GM21526 (cell line): ENCODE results near the gene CYSLTR1.
"Not testable (repeated sequence)": the region's sequence is repeated elsewhere in the genome, so short reads cannot be mapped to it uniquely, and the experiment has no call there.

ENCODE experiments used
- ATAC-seq: cut with Tn5 transposase; IDR thresholded peaks from one replicate; pipeline ENCODE4 v1.9.1; 2021; ENCODE audit warnings: moderate library complexity; ENCODE audit not compliant: unreplicated experiment, low FRiP score

CYSLTR1 gene

GRCh38 chrX:78327370-78328086 is at the start of gene CYSLTR1:
Gene CYSLTR1, minus strand, starts transcription at chrX:78327611. Its CDS starts 53,865 bp downstream, at chrX:78273746.
- ATAC-seq: peak; percentile 57

DNA sequence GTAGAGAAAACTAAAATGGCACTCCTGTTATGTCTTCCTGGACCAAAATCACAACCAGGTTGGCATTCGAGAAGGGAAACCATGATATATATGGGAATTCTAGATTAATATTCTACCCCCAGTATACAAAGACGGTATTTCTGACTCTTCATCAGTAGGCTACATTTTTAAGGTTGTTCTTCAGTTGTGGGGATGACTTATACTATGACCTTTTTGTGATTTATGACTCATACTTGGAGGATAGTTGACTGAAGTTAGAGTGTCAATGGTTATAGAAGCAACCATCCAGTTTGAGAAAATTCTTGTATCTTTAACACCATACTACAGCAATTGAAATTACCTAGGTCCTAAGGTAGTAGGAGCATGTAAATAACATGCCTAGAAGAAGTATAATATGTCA is 49.8 kb upstream of the CYSLTR1 start:
- ATAC-seq: no peak

- ATAC-seq: no peak
Observed at GRCh38 chrX:78375894-78376293, 48.5 kb upstream of the CYSLTR1 start.

DNA sequence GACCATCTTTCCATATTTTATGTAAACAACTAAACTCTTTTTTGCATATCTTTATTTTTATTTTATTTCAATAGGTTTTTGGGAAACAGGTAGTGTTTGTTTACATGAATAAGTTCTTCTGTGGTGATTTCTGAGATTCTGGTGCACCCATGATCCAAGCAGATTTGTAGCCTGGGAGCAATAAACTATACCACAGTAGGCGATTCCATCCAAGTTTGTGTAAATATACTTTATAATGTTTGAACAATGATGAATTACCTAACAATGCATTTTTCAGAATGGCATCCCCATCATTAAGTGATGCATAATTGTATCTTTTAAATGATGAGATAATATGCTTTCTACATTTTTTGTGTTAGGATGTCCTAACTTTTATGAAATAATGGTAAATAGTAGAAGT is 39.2 kb upstream of the CYSLTR1 start:
- no peak for ATAC-seq

DNA sequence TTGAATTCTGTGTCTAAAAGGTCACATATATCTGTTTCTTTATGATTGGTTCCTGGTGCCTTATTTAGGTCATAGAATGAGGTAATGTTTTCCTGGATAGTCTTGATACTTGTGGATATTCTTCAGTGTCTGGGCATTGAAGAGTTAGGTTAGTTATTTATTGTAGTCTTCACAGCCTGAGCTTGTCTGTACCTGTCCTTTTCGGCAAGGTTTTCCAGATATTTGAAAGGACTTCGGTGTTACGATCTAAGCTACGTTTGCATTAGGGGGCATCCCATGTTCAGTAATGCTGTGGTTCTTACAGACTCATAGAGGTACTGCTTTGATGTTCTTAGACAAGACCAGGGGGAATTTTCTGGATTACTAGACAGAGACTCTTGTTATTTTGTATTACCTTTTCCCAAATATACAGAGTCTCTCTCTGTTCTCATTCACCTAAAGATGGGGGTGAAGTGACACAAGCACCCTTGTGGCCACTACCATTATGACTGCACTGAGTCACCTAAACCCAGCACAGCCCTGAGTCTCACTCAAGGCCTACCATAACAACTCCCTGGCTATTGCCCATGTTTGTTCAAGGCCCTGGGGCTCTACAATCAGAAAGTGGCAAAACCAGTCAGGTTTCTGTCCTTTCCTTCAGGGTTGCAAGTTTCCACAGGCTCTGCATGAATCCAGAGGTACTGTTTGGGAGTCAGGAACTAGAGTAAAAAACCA is 30.1 kb upstream of the CYSLTR1 start:
- no peak for ATAC-seq

DNA sequence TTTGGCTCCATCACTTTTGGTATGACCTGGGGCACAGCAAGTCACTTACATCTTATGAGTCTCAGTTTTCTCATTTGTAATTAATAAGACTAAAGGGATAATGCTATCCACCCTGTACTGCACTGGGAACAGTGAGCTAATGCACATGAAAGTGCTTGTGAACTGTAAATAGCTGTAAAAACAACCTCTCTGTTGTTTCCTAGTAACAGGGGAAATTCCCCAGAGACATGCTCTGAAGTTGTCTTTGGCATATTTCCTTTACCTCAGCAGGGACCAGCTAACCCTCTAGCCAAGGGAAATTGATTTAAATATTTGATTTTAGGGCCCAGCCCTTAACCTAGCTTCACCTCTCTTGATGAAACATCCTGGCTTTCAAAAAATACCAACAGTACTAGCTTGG is 6.1 kb upstream of the CYSLTR1 start:
- peak; percentile 57 for ATAC-seq

DNA sequence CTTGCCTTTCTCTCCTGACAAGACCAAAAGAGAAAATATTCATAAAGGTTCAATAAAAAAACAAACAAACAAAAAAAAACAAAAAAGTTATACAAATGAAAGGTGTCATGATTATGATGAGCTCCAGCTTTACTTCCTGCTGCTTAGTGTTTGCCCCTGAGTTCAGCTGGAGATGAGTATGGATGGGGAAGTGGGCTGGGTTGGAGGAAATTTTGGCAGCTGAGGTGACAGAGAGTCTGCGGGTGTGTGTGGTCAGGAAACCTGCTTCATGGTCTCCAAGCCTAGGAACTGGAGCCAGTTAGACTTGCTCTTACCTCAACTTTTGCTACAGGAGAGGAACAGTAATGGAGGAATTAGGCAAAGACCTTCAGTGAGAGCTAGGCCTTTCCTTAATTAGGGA is 4.3 kb upstream of the CYSLTR1 start:
- ATAC-seq: no peak

DNA sequence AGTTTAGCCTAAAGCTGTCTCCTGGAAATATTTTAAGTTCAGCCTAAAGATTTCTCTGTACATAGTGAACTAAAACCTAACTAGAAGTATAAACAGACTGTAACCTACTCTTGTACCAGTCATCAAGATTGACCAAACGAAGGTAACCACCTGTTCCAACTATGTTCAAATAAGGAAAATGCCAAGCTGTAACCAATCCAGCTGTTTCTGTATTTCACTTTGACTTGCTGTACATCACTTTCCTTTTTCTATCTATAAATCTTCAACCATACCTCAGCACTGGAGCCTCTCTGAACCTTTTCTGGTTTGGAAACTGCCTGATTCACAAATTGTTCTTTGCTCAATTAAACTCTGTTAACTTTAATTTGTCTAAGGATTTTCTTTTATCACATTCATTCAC is 3.1 kb upstream of the CYSLTR1 start:
- no peak for ATAC-seq

- ATAC-seq: no peak
Observed at GRCh38 chrX:78330068-78330467, 2.7 kb upstream of the CYSLTR1 start.

DNA sequence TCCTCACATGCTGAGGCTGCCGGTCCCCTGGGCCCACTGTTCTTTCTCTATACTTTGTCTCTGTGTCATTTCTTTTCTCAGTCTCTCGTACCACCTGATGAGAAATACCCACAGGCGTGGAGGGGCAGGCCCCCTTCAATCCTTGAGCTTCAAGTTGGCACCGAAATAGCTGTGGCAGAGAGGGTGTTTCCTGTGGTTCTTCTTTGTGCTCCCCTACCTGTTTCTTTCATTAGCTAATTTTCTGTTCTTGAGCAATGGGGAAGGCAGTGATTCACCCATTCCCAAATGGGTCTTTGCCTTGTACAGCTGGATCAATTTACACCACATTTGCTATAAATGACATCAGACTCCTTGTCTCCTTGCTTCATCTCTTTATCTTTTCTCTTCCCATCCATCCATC is 2.1 kb upstream of the CYSLTR1 start:
- no peak for ATAC-seq

- ATAC-seq: no peak
Observed at GRCh38 chrX:78326401-78326800, 1.0 kb downstream of the CYSLTR1 start.

DNA sequence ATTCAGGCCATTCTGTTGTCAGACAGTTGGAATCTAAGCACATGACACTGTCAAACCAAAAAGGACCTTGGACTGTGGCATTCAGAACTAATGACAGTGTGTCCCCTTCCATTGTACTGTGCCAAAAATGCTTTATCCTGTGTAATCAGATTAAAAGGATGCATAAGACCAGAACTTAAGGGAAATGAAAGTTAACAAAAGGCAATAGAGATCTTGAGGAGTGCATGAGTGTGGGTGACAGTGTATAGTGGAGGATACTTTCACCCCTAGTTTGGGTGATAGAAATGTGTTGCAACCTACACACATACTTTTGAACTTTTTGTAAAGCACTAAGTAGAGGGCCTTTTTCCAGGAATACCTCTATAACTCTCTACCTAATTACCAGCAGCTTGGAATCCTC is 4.5 kb downstream of the CYSLTR1 start:
- ATAC-seq: no peak

- ATAC-seq: peak; percentile 94
Observed at GRCh38 chrX:78321809-78322208, 5.6 kb downstream of the CYSLTR1 start.

- ATAC-seq: no peak
Observed at GRCh38 chrX:78316265-78316664, 11.1 kb downstream of the CYSLTR1 start.

- ATAC-seq: no peak
Observed at GRCh38 chrX:78315745-78316144, 11.7 kb downstream of the CYSLTR1 start.

GRCh38 chrX:78314561-78314960 is 12.8 kb downstream of the CYSLTR1 start:
- no peak for ATAC-seq

GRCh38 chrX:78313526-78313925 is 13.9 kb downstream of the CYSLTR1 start:
- ATAC-seq: no peak

- no peak for ATAC-seq
Observed at GRCh38 chrX:78307665-78308064, 19.7 kb downstream of the CYSLTR1 start.

- ATAC-seq: no peak
Observed at GRCh38 chrX:78303086-78303485, 24.3 kb downstream of the CYSLTR1 start.

- not testable (repeated sequence) for ATAC-seq
Observed at GRCh38 chrX:78300933-78301332, 26.5 kb downstream of the CYSLTR1 start.

DNA sequence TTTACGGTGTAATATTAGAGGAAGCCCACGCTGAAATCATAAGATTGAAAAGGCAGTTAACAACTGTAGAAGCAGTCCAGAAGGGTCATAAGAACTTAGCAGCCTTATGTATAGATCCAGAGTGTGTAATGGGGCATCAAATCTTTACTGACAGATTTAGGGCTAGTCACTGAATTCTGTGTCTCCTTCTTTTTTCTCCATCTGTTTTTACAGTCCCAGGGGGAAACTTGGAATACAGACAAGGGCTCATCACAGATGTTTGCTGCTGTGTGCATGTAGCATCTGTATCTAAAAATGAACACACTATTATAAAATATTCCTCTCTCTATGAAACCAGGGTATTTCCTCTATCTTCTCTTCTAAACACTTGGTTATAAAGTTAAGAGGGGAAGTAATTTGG is 43.9 kb downstream of the CYSLTR1 start:
- ATAC-seq: no peak

- ATAC-seq: no peak
Observed at GRCh38 chrX:78237127-78237526, 90.3 kb downstream of the CYSLTR1 start.
